ENCODE data around the gene MAPKAPK2. TPM values are rescaled to one million over a fixed set of nuclear protein-coding genes. Genes with fewer than 3 reads are reported as not detected.

The MAPKAPK2 gene
- total RNA-seq, 2 experiments from 2014 or later = 14.5 to 39.9 TPM

DNA sequence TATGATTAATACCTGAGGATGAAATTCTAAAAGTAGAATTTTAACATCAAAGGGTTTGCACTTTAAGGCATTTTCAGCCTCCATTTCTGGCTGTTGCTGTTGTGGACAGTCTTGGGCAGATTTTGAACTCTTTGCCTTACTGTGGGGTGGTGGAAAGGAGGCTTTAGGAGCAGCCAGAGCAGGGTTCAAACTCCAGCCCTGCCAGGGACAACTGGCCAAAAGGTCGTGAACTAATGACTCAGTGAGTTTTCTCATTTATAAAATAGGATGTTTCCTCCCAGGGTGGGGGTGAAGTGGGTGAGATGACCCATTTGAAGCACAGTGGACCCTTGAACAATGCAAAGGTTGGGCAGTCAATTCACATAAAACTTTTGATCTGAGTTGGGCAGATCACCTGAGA, 36.7 kb downstream of the MAPKAPK2 start:
- H3K79me2 ChIP-seq (ENCODE audit: insufficient read depth, low read depth, low read length) = no peaks in the 10 kb centered on the region
- BruUV-seq (replicated peaks) = no TSS peak
- POLR2A ChIA-PET = no interaction called here
- no peak overlapping the region for H3K4me2 ChIP-seq (ENCODE audit: low read length)
- DNase-seq (ENCODE audit: low spot score) = no peak
- H3K27ac ChIP-seq (ENCODE audit: low read depth, low read length, poor library complexity, severe bottlenecking) = no peak overlapping the region
- no peaks in the 10 kb centered on the region for H3K9me3 ChIP-seq (ENCODE audit: low read length)
- no peak overlapping the region for H2AFZ ChIP-seq (ENCODE audit: low read length)
- no peak for TF ChIP-seq EZH2phosphoT487 (IDR thresholded peaks at IDR 0.05; ENCODE audit: borderline replicate concordance, low read depth, low read length)
- TF ChIP-seq, protein P1, sequence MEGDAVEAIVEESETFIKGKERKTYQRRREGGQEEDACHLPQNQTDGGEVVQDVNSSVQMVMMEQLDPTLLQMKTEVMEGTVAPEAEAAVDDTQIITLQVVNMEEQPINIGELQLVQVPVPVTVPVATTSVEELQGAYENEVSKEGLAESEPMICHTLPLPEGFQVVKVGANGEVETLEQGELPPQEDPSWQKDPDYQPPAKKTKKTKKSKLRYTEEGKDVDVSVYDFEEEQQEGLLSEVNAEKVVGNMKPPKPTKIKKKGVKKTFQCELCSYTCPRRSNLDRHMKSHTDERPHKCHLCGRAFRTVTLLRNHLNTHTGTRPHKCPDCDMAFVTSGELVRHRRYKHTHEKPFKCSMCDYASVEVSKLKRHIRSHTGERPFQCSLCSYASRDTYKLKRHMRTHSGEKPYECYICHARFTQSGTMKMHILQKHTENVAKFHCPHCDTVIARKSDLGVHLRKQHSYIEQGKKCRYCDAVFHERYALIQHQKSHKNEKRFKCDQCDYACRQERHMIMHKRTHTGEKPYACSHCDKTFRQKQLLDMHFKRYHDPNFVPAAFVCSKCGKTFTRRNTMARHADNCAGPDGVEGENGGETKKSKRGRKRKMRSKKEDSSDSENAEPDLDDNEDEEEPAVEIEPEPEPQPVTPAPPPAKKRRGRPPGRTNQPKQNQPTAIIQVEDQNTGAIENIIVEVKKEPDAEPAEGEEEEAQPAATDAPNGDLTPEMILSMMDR (conservative IDR thresholded peaks at IDR 0.05; ENCODE audit: low read length) = no peak
- H4K20me1 ChIP-seq (ENCODE audit: insufficient read depth, low read length) = peaks cover 1% of the 10 kb centered on the region; the same call in 1 of the 2 replicates
- no peaks in the 10 kb centered on the region for H3K36me3 ChIP-seq (ENCODE audit: insufficient read depth, low read length)
- H3K9me2 ChIP-seq (ENCODE audit: insufficient read depth, low read length) = no peaks in the 10 kb centered on the region
- no peak overlapping the region for H3K4me3 ChIP-seq (ENCODE audit: low read depth, low read length, poor library complexity, severe bottlenecking)
- CTCF ChIA-PET (ENCODE audit: unreplicated experiment) = no interaction called here
- peaks cover 36% of the 10 kb centered on the region for H3K4me1 ChIP-seq (ENCODE audit: insufficient read depth, low read length, poor library complexity, severe bottlenecking)
- intact Hi-C loops (cut with micrococcal nuclease; ENCODE audit: unreplicated experiment) = no loop called here

- no TSS peak for BruUV-seq (replicated peaks)
- no peaks in the 10 kb centered on the region for H3K9me2 ChIP-seq (ENCODE audit: insufficient read depth, low read length)
- H3K4me2 ChIP-seq (ENCODE audit: low read length) = no peak overlapping the region
- TF ChIP-seq EZH2phosphoT487 (IDR thresholded peaks at IDR 0.05; ENCODE audit: borderline replicate concordance, low read depth, low read length) = no peak
- TF ChIP-seq, protein P1 (conservative IDR thresholded peaks at IDR 0.05; ENCODE audit: low read length) = no peak
- CTCF ChIA-PET (ENCODE audit: unreplicated experiment) = interaction anchor here (0.7 kb wide), 1 partner anchor 209 kb away, joined by 3 read pairs; no protein-coding TSS in a partner anchor
- peaks cover 23% of the 10 kb centered on the region for H3K4me1 ChIP-seq (ENCODE audit: insufficient read depth, low read length, poor library complexity, severe bottlenecking)
- peaks cover 4% of the 10 kb centered on the region; the same call in 1 of the 2 replicates for H4K20me1 ChIP-seq (ENCODE audit: insufficient read depth, low read length)
- POLR2A ChIA-PET = interaction anchor here (0.7 to 1.0 kb wide), 2 partner anchors 85 kb away, joined by 3 to 5 read pairs; no protein-coding TSS in a partner anchor
- no peaks in the 10 kb centered on the region for H3K9me3 ChIP-seq (ENCODE audit: low read length)
- no peak overlapping the region for H3K4me3 ChIP-seq (ENCODE audit: low read depth, low read length, poor library complexity, severe bottlenecking)
- no peak overlapping the region for H3K27ac ChIP-seq (ENCODE audit: low read depth, low read length, poor library complexity, severe bottlenecking)
- no peaks in the 10 kb centered on the region for H3K36me3 ChIP-seq (ENCODE audit: insufficient read depth, low read length)
- DNase-seq (ENCODE audit: low spot score) = no peak
- H3K79me2 ChIP-seq (ENCODE audit: insufficient read depth, low read depth, low read length) = no peaks in the 10 kb centered on the region
- no peak overlapping the region for H2AFZ ChIP-seq (ENCODE audit: low read length)
- intact Hi-C loops (cut with micrococcal nuclease; ENCODE audit: unreplicated experiment) = no loop called here
Observed at GRCh38 chr1:206722751-206723461, 38.2 kb downstream of the MAPKAPK2 start.

DNA sequence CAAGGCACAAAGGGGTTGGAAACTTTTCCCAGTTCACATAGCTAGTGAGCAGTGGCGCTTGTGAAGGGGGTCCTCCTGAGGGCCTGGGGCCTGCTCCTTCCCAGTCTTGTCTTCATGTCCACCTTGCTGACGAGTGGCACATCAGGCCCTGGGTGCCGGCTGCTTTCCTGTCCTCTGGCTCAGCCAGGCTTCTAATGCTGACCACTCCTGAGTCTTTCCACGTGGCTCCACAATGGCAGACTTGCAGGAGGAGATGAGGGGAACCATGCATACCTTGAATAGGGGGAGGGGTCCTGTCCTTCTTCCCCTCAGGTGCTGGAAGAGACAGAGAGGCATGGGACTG, 38.7 kb downstream of the MAPKAPK2 start:
- BruUV-seq (replicated peaks) = no TSS peak
- no peaks in the 10 kb centered on the region for H3K9me3 ChIP-seq (ENCODE audit: low read length)
- CTCF ChIA-PET (ENCODE audit: unreplicated experiment) = interaction anchor here (0.7 kb wide), 1 partner anchor 208 kb away, joined by 3 read pairs; no protein-coding TSS in a partner anchor
- no peak overlapping the region for H3K4me2 ChIP-seq (ENCODE audit: low read length)
- no peaks in the 10 kb centered on the region for H3K9me2 ChIP-seq (ENCODE audit: insufficient read depth, low read length)
- no peaks in the 10 kb centered on the region for H3K36me3 ChIP-seq (ENCODE audit: insufficient read depth, low read length)
- H3K27ac ChIP-seq (ENCODE audit: low read depth, low read length, poor library complexity, severe bottlenecking) = no peak overlapping the region
- TF ChIP-seq EZH2phosphoT487 (IDR thresholded peaks at IDR 0.05; ENCODE audit: borderline replicate concordance, low read depth, low read length) = no peak
- TF ChIP-seq, protein P1 (conservative IDR thresholded peaks at IDR 0.05; ENCODE audit: low read length) = no peak
- POLR2A ChIA-PET = no interaction called here
- H3K4me1 ChIP-seq (ENCODE audit: insufficient read depth, low read length, poor library complexity, severe bottlenecking) = peaks cover 22% of the 10 kb centered on the region
- no peak overlapping the region for H3K4me3 ChIP-seq (ENCODE audit: low read depth, low read length, poor library complexity, severe bottlenecking)
- H4K20me1 ChIP-seq (ENCODE audit: insufficient read depth, low read length) = peaks cover 4% of the 10 kb centered on the region; the same call in 1 of the 2 replicates
- H2AFZ ChIP-seq (ENCODE audit: low read length) = no peak overlapping the region
- no peaks in the 10 kb centered on the region for H3K79me2 ChIP-seq (ENCODE audit: insufficient read depth, low read depth, low read length)
- intact Hi-C loops (cut with micrococcal nuclease; ENCODE audit: unreplicated experiment) = no loop called here
- no peak for DNase-seq (ENCODE audit: low spot score)

All from OCI-LY7 (cell line).